ENCODE results near the gene MACROH2A1.

DNA sequence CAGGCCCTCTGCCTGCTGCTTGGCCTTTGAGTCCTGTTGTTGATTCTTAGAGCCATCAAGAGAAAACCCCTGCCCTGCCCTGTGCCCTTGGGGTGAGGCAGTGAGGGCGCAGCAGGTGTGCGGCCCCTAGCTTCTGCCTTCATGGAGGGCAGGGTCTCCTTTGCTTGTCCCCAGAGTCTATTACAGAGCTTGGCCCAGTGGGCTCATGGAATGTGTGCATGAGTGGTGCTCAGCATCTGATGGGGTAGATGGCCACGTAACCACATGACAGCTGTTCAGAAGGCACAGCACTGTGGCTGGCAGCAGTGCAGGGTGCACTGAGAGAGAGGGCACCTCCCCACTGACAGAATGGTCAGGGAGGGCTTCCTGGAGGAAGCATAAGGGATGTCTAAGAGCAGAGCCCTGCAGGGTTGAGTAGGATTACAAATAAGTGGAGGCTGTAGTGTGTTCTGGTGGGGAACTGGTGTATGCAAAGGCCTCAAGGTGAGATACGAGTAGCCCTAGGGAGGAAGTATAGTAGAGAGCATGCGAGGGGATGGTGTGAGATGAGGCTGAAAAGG lies 70.8 kb downstream of the MACROH2A1 start:
- TF ChIP-seq CTCF (IDR thresholded peaks at IDR 0.05; ENCODE audit: insufficient read depth, low read length, poor library complexity, severe bottlenecking), result no peak
- TF ChIP-seq EZH2phosphoT487 (conservative IDR thresholded peaks at IDR 0.05; ENCODE audit: low read length), result no peak
